Peyer's patch (tissue), 4 donors: ENCODE measurements around the gene GFY.

Experiments used
- CTCF ChIP-seq, 6 experiments: fragments of 450-650 bp in 4 of 6; fragments of 200-600 bp in 2 of 6; sonication (generic) in 1 of 6; IDR thresholded peaks; one replicate each; pipeline ENCODE4 v1.5.1; 2017 to 2019; ENCODE audit warnings: antibody characterized with exemption in 6 of 6, mild to moderate bottlenecking in 3 of 6, moderate library complexity in 1 of 6
- POLR2A ChIP-seq, 2 donors: fragments of 450-650 bp; IDR thresholded peaks; one replicate each; pipeline ENCODE4 v1.5.1; 2017; ENCODE audit warnings: antibody characterized with exemption in 2 of 2, mild to moderate bottlenecking in 2 of 2, moderate library complexity in 2 of 2

GRCh38 chr19:49413348-49413747 is 11.8 kb upstream of the GFY start:
- no peak for TF ChIP-seq CTCF (IDR thresholded peaks at IDR 0.05)
- no peak for TF ChIP-seq POLR2A (IDR thresholded peaks at IDR 0.05)
